ENCODE measurements around the gene RASGRF2.
"Not testable (repeated sequence)": the region's sequence is repeated elsewhere in the genome, so short reads cannot be mapped to it uniquely, and the experiment has no call there.

The RASGRF2 gene

GRCh38 chr5:81068635-81069034 lies 108.5 kb downstream of the RASGRF2 start:
- DNase-seq (ENCODE audit: low read depth in 2 of 3, low spot score in 1 of 3) = no peak

- DNase-seq (ENCODE audit: low read depth in 2 of 3, low spot score in 1 of 3) = no peak
These were observed 109.8 kb downstream of the RASGRF2 start for GRCh38 chr5:81069990-81070389.

GRCh38 chr5:81070571-81071255 lies 110.5 kb downstream of the RASGRF2 start:
- no peak for DNase-seq (ENCODE audit: low read depth in 2 of 3, low spot score in 1 of 3)

- DNase-seq (ENCODE audit: low read depth in 2 of 3, low spot score in 1 of 3) = no peak
These were observed 114.9 kb downstream of the RASGRF2 start for GRCh38 chr5:81075041-81075440.

GRCh38 chr5:81077105-81077504 lies 116.9 kb downstream of the RASGRF2 start:
- no peak for DNase-seq (ENCODE audit: low read depth in 2 of 3, low spot score in 1 of 3)

GRCh38 chr5:81078930-81079329 lies 118.8 kb downstream of the RASGRF2 start:
- DNase-seq (ENCODE audit: low read depth in 2 of 3, low spot score in 1 of 3) = no peak

- no peak for DNase-seq (ENCODE audit: low read depth in 2 of 3, low spot score in 1 of 3)
These were observed 120.8 kb downstream of the RASGRF2 start for GRCh38 chr5:81080809-81081460.

GRCh38 chr5:81081461-81081835 lies 121.3 kb downstream of the RASGRF2 start:
- no peak for DNase-seq (ENCODE audit: low read depth in 2 of 3, low spot score in 1 of 3)

GRCh38 chr5:81086881-81087281 lies 126.7 kb downstream of the RASGRF2 start:
- no peak for DNase-seq (ENCODE audit: low read depth in 2 of 3, low spot score in 1 of 3)

- DNase-seq (ENCODE audit: low read depth in 2 of 3, low spot score in 1 of 3) = no peak
These were observed 131.0 kb downstream of the RASGRF2 start for GRCh38 chr5:81091199-81091598.

- no peak for DNase-seq (ENCODE audit: low read depth in 2 of 3, low spot score in 1 of 3)
These were observed 133.5 kb downstream of the RASGRF2 start for GRCh38 chr5:81093536-81094196.

- no peak for DNase-seq (ENCODE audit: low read depth in 2 of 3, low spot score in 1 of 3)
These were observed 135.7 kb downstream of the RASGRF2 start for GRCh38 chr5:81095835-81096234.

- DNase-seq (ENCODE audit: low read depth in 2 of 3, low spot score in 1 of 3) = no peak
These were observed 137.6 kb downstream of the RASGRF2 start for GRCh38 chr5:81097713-81098112.

GRCh38 chr5:81105261-81105877 lies 145.2 kb downstream of the RASGRF2 start:
- no peak for DNase-seq (ENCODE audit: low read depth in 2 of 3, low spot score in 1 of 3)

GRCh38 chr5:81115261-81115660 lies 155.1 kb downstream of the RASGRF2 start:
- no peak for DNase-seq (ENCODE audit: low read depth in 2 of 3, low spot score in 1 of 3)

- DNase-seq (ENCODE audit: low read depth in 2 of 3, low spot score in 1 of 3) = no peak
These were observed 157.4 kb downstream of the RASGRF2 start for GRCh38 chr5:81117566-81117965.

- DNase-seq (ENCODE audit: low read depth in 2 of 3, low spot score in 1 of 3) = no peak
These were observed 161.1 kb downstream of the RASGRF2 start for GRCh38 chr5:81121273-81121672.

GRCh38 chr5:81121836-81122630 lies 161.9 kb downstream of the RASGRF2 start:
- DNase-seq (ENCODE audit: low read depth in 2 of 3, low spot score in 1 of 3) = no peak

GRCh38 chr5:81124689-81125088 lies 164.5 kb downstream of the RASGRF2 start:
- not testable (repeated sequence) for DNase-seq (ENCODE audit: low read depth in 2 of 3, low spot score in 1 of 3)

GRCh38 chr5:81125959-81126358 lies 165.8 kb downstream of the RASGRF2 start:
- DNase-seq (ENCODE audit: low read depth in 2 of 3, low spot score in 1 of 3) = no peak

- no peak for DNase-seq (ENCODE audit: low read depth in 2 of 3, low spot score in 1 of 3)
These were observed 168.3 kb downstream of the RASGRF2 start for GRCh38 chr5:81128416-81128815.
